Measurements from ENCODE around the gene THOC7. TPM values are rescaled to one million over a fixed set of nuclear protein-coding genes. Genes with fewer than 3 reads are reported as not detected.

Gene THOC7
- total RNA-seq, 1 donor from 2014 or later: 43.3 TPM

DNA sequence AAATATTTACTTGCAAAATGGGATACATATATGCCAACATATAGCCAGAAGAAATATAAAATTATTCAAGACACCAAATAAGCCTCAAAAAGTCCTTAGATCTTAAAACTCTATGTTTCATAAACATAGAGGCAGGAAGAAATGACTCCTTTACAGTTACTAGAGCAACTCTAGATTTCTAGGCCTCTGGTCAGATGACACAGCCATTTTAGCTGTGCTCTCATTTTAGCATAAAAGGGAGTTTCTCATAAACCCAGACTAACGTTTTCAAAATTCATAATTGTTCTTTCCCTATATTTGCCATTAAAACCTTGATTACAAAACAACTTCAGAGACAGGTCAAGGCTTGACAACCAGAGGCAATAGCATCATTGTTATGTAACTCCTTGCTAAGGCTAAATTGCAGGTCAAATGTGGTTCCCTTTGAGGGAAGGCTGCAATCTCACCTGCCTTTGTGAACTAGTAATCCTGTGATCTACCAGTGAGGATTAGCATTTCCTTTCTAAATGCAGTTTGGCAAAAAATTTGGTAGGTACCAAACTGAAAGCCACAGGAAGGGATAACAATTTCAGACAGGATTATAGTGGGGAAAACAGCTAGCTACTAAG is 8.2 kb downstream of the THOC7 start:
- Mint-ChIP-seq H3K27me3 (ENCODE audit: unreplicated experiment) (no peaks in the 10 kb centered on the region), H3K4me1 (ENCODE audit: low read depth, unreplicated experiment) (no peaks in the 10 kb centered on the region), H3K36me3 (ENCODE audit: unreplicated experiment) (no peaks in the 10 kb centered on the region), H3K4me3 (ENCODE audit: unreplicated experiment) (no peak overlapping the region), H3K9me3 (ENCODE audit: unreplicated experiment) (no peaks in the 10 kb centered on the region), H3K27ac (ENCODE audit: unreplicated experiment) (no peak overlapping the region)
- TF ChIP-seq, protein P1, sequence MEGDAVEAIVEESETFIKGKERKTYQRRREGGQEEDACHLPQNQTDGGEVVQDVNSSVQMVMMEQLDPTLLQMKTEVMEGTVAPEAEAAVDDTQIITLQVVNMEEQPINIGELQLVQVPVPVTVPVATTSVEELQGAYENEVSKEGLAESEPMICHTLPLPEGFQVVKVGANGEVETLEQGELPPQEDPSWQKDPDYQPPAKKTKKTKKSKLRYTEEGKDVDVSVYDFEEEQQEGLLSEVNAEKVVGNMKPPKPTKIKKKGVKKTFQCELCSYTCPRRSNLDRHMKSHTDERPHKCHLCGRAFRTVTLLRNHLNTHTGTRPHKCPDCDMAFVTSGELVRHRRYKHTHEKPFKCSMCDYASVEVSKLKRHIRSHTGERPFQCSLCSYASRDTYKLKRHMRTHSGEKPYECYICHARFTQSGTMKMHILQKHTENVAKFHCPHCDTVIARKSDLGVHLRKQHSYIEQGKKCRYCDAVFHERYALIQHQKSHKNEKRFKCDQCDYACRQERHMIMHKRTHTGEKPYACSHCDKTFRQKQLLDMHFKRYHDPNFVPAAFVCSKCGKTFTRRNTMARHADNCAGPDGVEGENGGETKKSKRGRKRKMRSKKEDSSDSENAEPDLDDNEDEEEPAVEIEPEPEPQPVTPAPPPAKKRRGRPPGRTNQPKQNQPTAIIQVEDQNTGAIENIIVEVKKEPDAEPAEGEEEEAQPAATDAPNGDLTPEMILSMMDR (IDR thresholded peaks at IDR 0.05; ENCODE audit: partially characterized antibody, unreplicated experiment): no peak
- no peak for DNase-seq

DNA sequence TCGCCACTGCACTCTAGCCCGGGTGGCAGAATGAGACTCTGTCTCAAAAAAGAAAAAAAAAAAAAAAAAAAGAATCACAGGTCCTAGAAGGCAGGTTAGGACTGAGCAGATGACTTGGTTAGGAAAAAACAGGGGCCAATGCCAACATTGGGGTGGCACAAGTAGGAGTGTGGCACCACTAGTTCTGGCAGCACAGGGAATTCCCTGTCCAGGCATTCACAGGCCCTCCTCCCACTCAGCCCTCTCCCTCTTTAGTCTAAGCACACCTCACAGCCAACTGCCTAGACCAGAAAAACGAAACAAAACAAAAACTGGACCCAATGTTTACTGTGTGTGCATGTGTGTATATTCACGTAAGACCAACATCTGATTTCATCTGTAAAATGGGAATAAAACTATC is 10.5 kb downstream of the THOC7 start:
- Mint-ChIP-seq H3K36me3 (ENCODE audit: unreplicated experiment) (no peaks in the 10 kb centered on the region), H3K9me3 (ENCODE audit: unreplicated experiment) (no peaks in the 10 kb centered on the region), H3K4me1 (ENCODE audit: low read depth, unreplicated experiment) (peaks cover 2% of the 10 kb centered on the region), H3K27me3 (ENCODE audit: unreplicated experiment) (no peaks in the 10 kb centered on the region), H3K4me3 (ENCODE audit: unreplicated experiment) (no peak overlapping the region), H3K27ac (ENCODE audit: unreplicated experiment) (no peak overlapping the region)
- TF ChIP-seq, protein P1 (IDR thresholded peaks at IDR 0.05; ENCODE audit: partially characterized antibody, unreplicated experiment): no peak
- DNase-seq: no peak

DNA sequence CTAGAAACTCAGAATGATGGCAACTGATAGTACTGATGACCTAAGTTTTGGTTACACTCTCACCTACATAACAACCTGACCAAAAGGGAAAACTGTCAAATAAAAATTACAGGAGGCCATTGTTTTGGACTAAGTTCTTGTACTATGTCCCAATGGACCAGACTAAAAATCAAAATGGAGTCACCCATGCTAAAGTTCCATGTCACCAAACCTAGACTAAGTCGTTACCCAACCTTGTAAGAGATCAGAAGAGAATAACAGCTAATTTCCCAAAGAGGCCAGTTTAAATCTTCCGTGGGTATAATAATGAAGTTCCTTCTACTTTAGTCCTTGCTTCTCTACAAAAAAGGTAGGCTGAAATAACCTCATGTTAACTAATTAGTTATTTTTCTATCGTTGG is 12.3 kb downstream of the THOC7 start:
- no peak for DNase-seq
- Mint-ChIP-seq H3K36me3 (ENCODE audit: unreplicated experiment) (no peaks in the 10 kb centered on the region), H3K9me3 (ENCODE audit: unreplicated experiment) (no peaks in the 10 kb centered on the region), H3K4me3 (ENCODE audit: unreplicated experiment) (no peak overlapping the region), H3K27me3 (ENCODE audit: unreplicated experiment) (no peaks in the 10 kb centered on the region), H3K4me1 (ENCODE audit: low read depth, unreplicated experiment) (peaks cover 2% of the 10 kb centered on the region), H3K27ac (ENCODE audit: unreplicated experiment) (no peak overlapping the region)
- TF ChIP-seq, protein P1 (IDR thresholded peaks at IDR 0.05; ENCODE audit: partially characterized antibody, unreplicated experiment): no peak

DNA sequence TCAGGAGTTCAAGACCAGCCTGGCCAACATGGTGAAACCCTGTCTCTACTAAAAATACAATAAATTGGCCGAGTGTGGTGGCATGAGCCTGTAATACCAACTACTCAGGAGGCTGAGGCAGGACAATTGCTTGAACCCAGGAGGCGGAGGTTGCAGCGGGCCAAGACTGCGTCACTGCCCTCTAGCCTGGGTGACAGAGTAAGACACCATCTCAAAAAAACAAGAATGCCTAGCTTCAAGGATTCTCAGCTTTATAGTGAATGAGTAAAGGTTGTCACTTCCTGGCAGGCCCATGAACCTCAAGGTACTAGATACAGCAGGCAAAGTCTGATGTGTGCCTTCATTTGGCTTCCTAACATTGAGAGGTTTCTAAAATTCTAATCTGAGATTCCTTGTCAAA is 14.4 kb downstream of the THOC7 start:
- no peak for DNase-seq
- Mint-ChIP-seq H3K27me3 (ENCODE audit: unreplicated experiment) (no peaks in the 10 kb centered on the region), H3K27ac (ENCODE audit: unreplicated experiment) (no peak overlapping the region)

More for the DNA sequence above, 14.4 kb downstream of the THOC7 start:
- Mint-ChIP-seq H3K9me3 (ENCODE audit: unreplicated experiment) (no peaks in the 10 kb centered on the region), H3K4me3 (ENCODE audit: unreplicated experiment) (no peak overlapping the region), H3K4me1 (ENCODE audit: low read depth, unreplicated experiment) (peaks cover 2% of the 10 kb centered on the region), H3K36me3 (ENCODE audit: unreplicated experiment) (no peaks in the 10 kb centered on the region)
- TF ChIP-seq, protein P1 (IDR thresholded peaks at IDR 0.05; ENCODE audit: partially characterized antibody, unreplicated experiment): no peak
